K562 (cell line): ENCODE results near the gene SDF4. TPM values are rescaled to one million over a fixed set of nuclear protein-coding genes. Genes with fewer than 3 reads are reported as not detected.

ENCODE experiments used
- ARID1B ChIP-seq: fragments of 450-650 bp; IDR thresholded peaks from 2 replicates; pipeline ENCODE4 v1.6.1; 2016; ENCODE audit warnings: antibody characterized with exemption, mild to moderate bottlenecking, inconsistent platforms
- ATF3 ChIP-seq, 2 experiments: fragments of 450-650 bp in 1 of 2; sonication (generic) in 1 of 2; formaldehyde crosslinking in 1 of 2; IDR thresholded peaks in 1 of 2; conservative IDR thresholded peaks in 1 of 2; 2 replicates each; pipeline versions ENCODE4 v1.6.1 to v1.8.1; 2016 to 2023; ENCODE audit warnings: mild to moderate bottlenecking in 2 of 2, moderate library complexity in 2 of 2, inconsistent platforms in 1 of 2, missing genetic modification reagents in 1 of 2
- BDP1 ChIP-seq: IDR thresholded peaks from 3 replicates; pipeline ENCODE4 v1.6.1; 2011; ENCODE audit not compliant: insufficient read length, insufficient read depth
- DACH1 ChIP-seq: fragments of 450-650 bp; IDR thresholded peaks from 2 replicates; pipeline ENCODE4 v1.6.1; 2018; ENCODE audit not compliant: partially characterized antibody
- MITF ChIP-seq: IDR thresholded peaks from 2 replicates; pipeline ENCODE4 v1.6.1; 2014; ENCODE audit warnings: antibody characterized with exemption
- MTA3 ChIP-seq: fragments of 450-650 bp; formaldehyde crosslinking; IDR thresholded peaks from 2 replicates; pipeline ENCODE4 v1.6.1; 2017; ENCODE audit warnings: mild to moderate bottlenecking, borderline replicate concordance
- MYBL2 ChIP-seq, 2 experiments: fragments of 450-650 bp in 1 of 2; sonication (generic) in 1 of 2; formaldehyde crosslinking in 1 of 2; IDR thresholded peaks; 2 replicates each; pipeline versions ENCODE4 v1.6.1 to v1.8.1; 2017 to 2022; ENCODE audit warnings: borderline replicate concordance in 1 of 2, inconsistent platforms in 1 of 2, low read depth in 1 of 2, mild to moderate bottlenecking in 1 of 2, missing genetic modification reagents in 1 of 2, moderate library complexity in 1 of 2
- POLR3A ChIP-seq: IDR thresholded peaks from 2 replicates; pipeline ENCODE4 v1.6.1; 2011; ENCODE audit warnings: borderline replicate concordance, mild to moderate bottlenecking, moderate library complexity; ENCODE audit not compliant: insufficient read length, insufficient read depth; ENCODE audit errors: extremely low read depth
- RAD51 ChIP-seq: fragments of 450-650 bp; IDR thresholded peaks from 2 replicates; pipeline ENCODE4 v1.7.1; 2016; ENCODE audit warnings: low read depth, mild to moderate bottlenecking, borderline replicate concordance
- RBM17 ChIP-seq: fragments of 200-400 bp; formaldehyde crosslinking; IDR thresholded peaks from 2 replicates; pipeline ENCODE4 v1.6.1; 2017; ENCODE audit warnings: low read depth, mild to moderate bottlenecking, low read length, borderline replicate concordance
- SLC30A9 ChIP-seq: fragments of 250-450 bp; sonication (Bioruptor Pico); IDR thresholded peaks from 2 replicates; pipeline ENCODE4 v1.8.0; 2022; ENCODE audit warnings: mild to moderate bottlenecking, moderate library complexity
- THRB ChIP-seq: fragments of 450-650 bp; formaldehyde crosslinking; conservative IDR thresholded peaks from 2 replicates; pipeline ENCODE4 v1.4.0; 2022; ENCODE audit warnings: mild to moderate bottlenecking, missing genetic modification characterization
- WHSC1 ChIP-seq: IDR thresholded peaks from one replicate; pipeline ENCODE4 v1.6.1; 2012; ENCODE audit warnings: low read length, control low read depth, inconsistent platforms
- ZBTB5 ChIP-seq: fragments of 450-650 bp; IDR thresholded peaks from 2 replicates; pipeline ENCODE4 v1.6.1; 2017; ENCODE audit warnings: antibody characterized with exemption
- ZFP91 ChIP-seq: sonication (generic); formaldehyde crosslinking; IDR thresholded peaks from 2 replicates; pipeline ENCODE4 v1.8.0; 2022; ENCODE audit warnings: mild to moderate bottlenecking, missing genetic modification reagents
- ZKSCAN1 ChIP-seq: fragments of 150-350 bp; IDR thresholded peaks from 2 replicates; pipeline ENCODE4 v1.6.1; 2016; ENCODE audit warnings: low read depth, low read length
- ZNF165 ChIP-seq: fragments of 250-450 bp; sonication (Bioruptor Pico); IDR thresholded peaks from 2 replicates; pipeline ENCODE4 v1.4.0; 2020; ENCODE audit warnings: borderline replicate concordance
- ZNF232 ChIP-seq: sonication (generic); formaldehyde crosslinking; IDR thresholded peaks from 2 replicates; pipeline ENCODE4 v1.8.0; 2022; ENCODE audit warnings: mild to moderate bottlenecking, missing genetic modification reagents
- ZNF436 ChIP-seq: fragments of 250-450, 450-650 bp; sonication (Bioruptor Pico); formaldehyde crosslinking; IDR thresholded peaks from 2 replicates; pipeline ENCODE4 v1.7.0; 2020; ENCODE audit warnings: mild to moderate bottlenecking
- polyA plus RNA-seq, 8 experiments: library from polyadenylated mRNA; depleted of rRNA in 4 of 8; stranded (reverse) in 5 of 8; unstranded in 3 of 8; fragments of >200 nt; fragmentation: Nextera tagmentation in 2 of 8; fragmentation: Illumina TruSeq in 1 of 8; extraction: Ambion mirVana in 2 of 8; extraction: Trizol in 1 of 8; gene quantifications; 2 replicates each; pipeline versions ENCODE4 v1.2.1 to v1.2.3, GENCODE V29; 2011 to 2014; ENCODE audit warnings: inconsistent platforms in 1 of 8, missing spikeins in 1 of 8
- total RNA-seq, 7 experiments: library from RNA; depleted of rRNA in 6 of 7; stranded (reverse); fragments of >200 nt in 6 of 7; fragmentation: Illumina TruSeq in 2 of 7; extraction: Trizol in 2 of 7; gene quantifications; 2 replicates each; pipeline versions ENCODE4 v1.2.1 to v1.2.3, GENCODE V29; 2011 to 2021; ENCODE audit warnings: low replicate concordance in 1 of 7

Gene SDF4
- total and polyA plus RNA-seq, 9 of the 15 experiments (the other 6 are each of a cell fraction or from before 2014, with no cell fraction given), result 0.35 to 160 (median 65.2) TPM

GRCh38 chr1:1200876-1201810 lies 30.7 kb downstream of the SDF4 start (continued):
- TF ChIP-seq ZFP91, result no peak
- TF ChIP-seq ZNF165 (CRISPR knock-in tag), result no peak
- TF ChIP-seq MITF, result peak; percentile 45; the same call in 1 of the 2 replicates
- no peak for TF ChIP-seq ARID1B
- TF ChIP-seq WHSC1, result no peak
- TF ChIP-seq SLC30A9, result no peak
- no peak for TF ChIP-seq RAD51
- peak; percentile 96 for TF ChIP-seq MTA3
- no peak for TF ChIP-seq MYBL2 (IDR thresholded peaks at IDR 0.05; ENCODE audit: low read depth)
- no peak for TF ChIP-seq MYBL2 (CRISPR knock-in tag; IDR thresholded peaks at IDR 0.05; ENCODE audit: borderline replicate concordance)
- TF ChIP-seq DACH1, result no peak
- TF ChIP-seq ZNF436 (CRISPR knock-in tag), result no peak
- no peak for TF ChIP-seq RBM17
- TF ChIP-seq ZNF232 (CRISPR knock-in tag), result no peak
- TF ChIP-seq THRB (CRISPR knock-in tag), result no peak
- TF ChIP-seq BDP1, result no peak
- TF ChIP-seq ZBTB5, result no peak
- peak; percentile 58; the same call in 1 of the 2 replicates for TF ChIP-seq ATF3 (IDR thresholded peaks at IDR 0.05)
- TF ChIP-seq ATF3 (CRISPR knock-in tag; conservative IDR thresholded peaks at IDR 0.05), result 0 out of 2 replicates have a peak, but pooled peaks have one; percentile 46
- no peak for TF ChIP-seq POLR3A
- no peak for TF ChIP-seq ZKSCAN1
